GM19240 (cell line): Measurements from ENCODE around the gene PRG3.

Source experiments
- DNase-seq: peaks from one replicate; pipeline ENCODE4 v3.0.0; 2011; ENCODE audit warnings: low spot score; ENCODE audit not compliant: insufficient read length

The PRG3 gene

GRCh38 chr11:57380975-57381374 lies at the start of gene PRG3:
PRG3 (minus strand) TSS chr11:57381150; CDS start chr11:57380708, 442 bp downstream.
- DNase-seq = no peak

- no peak for DNase-seq
These were observed 49.0 kb upstream of the PRG3 start for GRCh38 chr11:57429946-57430345.

GRCh38 chr11:57428643-57429042 lies 47.7 kb upstream of the PRG3 start:
- no peak for DNase-seq

- DNase-seq = no peak
These were observed 46.8 kb upstream of the PRG3 start for GRCh38 chr11:57427727-57428082.

- DNase-seq = peak; percentile 29
These were observed 46.2 kb upstream of the PRG3 start, which contains the start of gene SLC43A3 for GRCh38 chr11:57426929-57427726. SLC43A3 (minus strand) TSS chr11:57427121; CDS start chr11:57426172, 949 bp downstream.

- no peak for DNase-seq
These were observed 45.5 kb upstream of the PRG3 start for GRCh38 chr11:57426439-57426928.

- no peak for DNase-seq
These were observed 44.9 kb upstream of the PRG3 start for GRCh38 chr11:57425565-57426438.

GRCh38 chr11:57424792-57425564 lies 44.0 kb upstream of the PRG3 start:
- DNase-seq = peak; percentile 68

- no peak for DNase-seq
These were observed 43.3 kb upstream of the PRG3 start for GRCh38 chr11:57424137-57424791.

- DNase-seq = no peak
These were observed 41.7 kb upstream of the PRG3 start for GRCh38 chr11:57422669-57423068.

- DNase-seq = no peak
These were observed 40.9 kb upstream of the PRG3 start for GRCh38 chr11:57421805-57422204.

- no peak for DNase-seq
These were observed 40.1 kb upstream of the PRG3 start for GRCh38 chr11:57421066-57421465.

GRCh38 chr11:57419146-57419545 lies 38.2 kb upstream of the PRG3 start:
- DNase-seq = no peak

- no peak for DNase-seq
These were observed 37.2 kb upstream of the PRG3 start for GRCh38 chr11:57418131-57418530.

GRCh38 chr11:57417056-57417455 lies 36.1 kb upstream of the PRG3 start:
- no peak for DNase-seq

GRCh38 chr11:57416436-57416835 lies 35.5 kb upstream of the PRG3 start:
- DNase-seq = no peak

- no peak for DNase-seq
These were observed 33.8 kb upstream of the PRG3 start for GRCh38 chr11:57414612-57415212.

GRCh38 chr11:57413681-57414080 lies 32.7 kb upstream of the PRG3 start:
- no peak for DNase-seq

- DNase-seq = no peak
These were observed 29.3 kb upstream of the PRG3 start for GRCh38 chr11:57410287-57410686.

- DNase-seq = no peak
These were observed 28.6 kb upstream of the PRG3 start for GRCh38 chr11:57409321-57410100.
